ENCODE measurements around the gene CAMK2N2. TPM values are rescaled to one million over a fixed set of nuclear protein-coding genes. Genes with fewer than 3 reads are reported as not detected.
"Not testable (repeated sequence)": the region's sequence is repeated elsewhere in the genome, so short reads cannot be mapped to it uniquely, and the experiment has no call there.

The CAMK2N2 gene
- total RNA-seq, 2 experiments from 2014 or later, result not detected

DNA sequence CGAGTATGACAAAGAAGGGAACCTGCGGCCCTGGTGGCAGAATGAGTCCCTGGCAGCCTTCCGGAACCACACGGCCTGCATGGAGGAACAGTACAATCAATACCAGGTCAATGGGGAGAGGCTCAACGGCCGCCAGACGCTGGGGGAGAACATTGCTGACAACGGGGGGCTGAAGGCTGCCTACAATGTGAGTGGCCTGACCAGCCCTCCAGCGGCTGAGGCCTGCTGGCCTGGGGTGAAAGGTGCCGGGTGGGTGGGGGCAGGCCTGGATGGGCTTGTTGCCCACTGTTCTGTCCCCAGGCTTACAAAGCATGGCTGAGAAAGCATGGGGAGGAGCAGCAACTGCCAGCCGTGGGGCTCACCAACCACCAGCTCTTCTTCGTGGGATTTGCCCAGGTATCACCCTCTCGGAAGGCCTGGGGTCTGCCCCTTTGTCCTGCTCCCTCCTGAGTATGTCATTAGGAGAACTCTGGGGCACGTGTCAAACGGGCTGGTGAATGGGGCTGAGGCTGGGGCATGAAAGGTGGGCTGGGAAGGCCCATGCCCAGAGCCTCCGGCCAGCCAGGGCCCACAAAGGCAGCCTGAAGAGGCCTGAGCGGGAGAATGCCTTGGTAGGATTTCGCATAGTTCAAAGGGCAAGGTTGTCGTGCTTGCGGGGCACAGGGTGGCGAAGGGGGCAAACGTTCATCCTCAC, 29.8 kb upstream of the CAMK2N2 start:
- intact Hi-C loops (cut with micrococcal nuclease), result no loop called here
- Mint-ChIP-seq H3K9me3 (no peaks in the 10 kb centered on the region), H3K36me3 (ENCODE audit: low read depth) (no peaks in the 10 kb centered on the region), H3K27ac (no peak overlapping the region), H3K27me3 (ENCODE audit: low read depth) (peaks cover under 1% of the 10 kb centered on the region), H3K4me1 (ENCODE audit: low read depth) (no peaks in the 10 kb centered on the region), H3K4me3 (no peak overlapping the region)
- CTCF ChIA-PET, result interaction anchor here (1.2 to 4.9 kb wide), 2 partner anchors 41 to 64 kb away, joined by 3 to 34 read pairs; partner anchors contain the start of gene EEF1AKMT4
- no peak for DNase-seq

DNA sequence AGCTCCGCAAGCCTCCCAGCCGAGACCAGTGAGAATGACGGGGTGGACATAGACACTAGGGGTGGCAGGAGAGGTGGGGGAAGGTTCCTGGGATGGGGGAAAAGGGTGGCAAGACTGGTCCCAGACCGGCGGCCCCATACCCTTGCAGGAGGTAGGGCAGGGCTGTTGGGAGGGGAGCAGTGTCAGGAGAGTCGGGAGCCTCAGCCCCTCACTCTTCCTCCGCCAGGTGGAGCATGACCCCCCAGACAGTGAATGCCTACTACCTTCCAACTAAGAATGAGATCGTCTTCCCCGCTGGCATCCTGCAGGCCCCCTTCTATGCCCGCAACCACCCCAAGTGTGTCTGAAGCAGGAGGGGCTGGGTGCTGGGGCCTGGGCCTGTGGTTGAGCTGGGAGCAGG, 29.0 kb upstream of the CAMK2N2 start:
- H3K27me3 Mint-ChIP-seq (ENCODE audit: low read depth), result peaks cover 4% of the 10 kb centered on the region

DNA sequence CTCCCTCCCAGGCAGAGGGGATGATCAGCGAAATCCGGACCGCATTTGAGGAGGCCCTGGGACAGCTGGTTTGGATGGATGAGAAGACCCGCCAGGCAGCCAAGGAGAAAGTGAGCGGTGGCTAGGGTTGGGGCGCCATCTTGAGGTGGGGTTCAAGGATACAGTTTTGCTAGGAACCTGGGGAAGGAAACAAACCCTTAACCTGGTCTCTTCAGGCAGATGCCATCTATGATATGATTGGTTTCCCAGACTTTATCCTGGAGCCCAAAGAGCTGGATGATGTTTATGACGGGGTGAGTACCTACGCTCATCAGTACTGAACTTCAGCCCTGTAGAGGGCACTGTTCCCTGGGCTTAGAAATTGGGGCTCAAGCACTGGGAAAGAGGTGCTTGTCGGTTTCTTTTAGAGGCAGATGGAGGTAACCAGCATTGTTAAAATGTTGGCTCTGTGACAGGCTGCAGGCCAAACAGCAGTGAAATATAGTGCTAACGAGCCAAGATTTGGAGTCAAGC, 28.1 kb upstream of the CAMK2N2 start:
- CTCF ChIA-PET, result interaction anchor here (0.5 to 4.9 kb wide), 11 partner anchors 9 to 466 kb away, joined by 3 to 34 read pairs (median 3); partner anchors contain the start of gene EEF1AKMT4
- intact Hi-C loops (cut with micrococcal nuclease), result loop anchor here (1.0 to 2.0 kb wide), 5 partner anchors 39 to 394 kb away; no protein-coding TSS in a partner anchor
- Mint-ChIP-seq H3K4me1 (ENCODE audit: low read depth) (no peaks in the 10 kb centered on the region), H3K36me3 (ENCODE audit: low read depth) (no peaks in the 10 kb centered on the region), H3K9me3 (no peaks in the 10 kb centered on the region), H3K27ac (no peak overlapping the region), H3K27me3 (ENCODE audit: low read depth) (peaks cover 4% of the 10 kb centered on the region), H3K4me3 (no peak overlapping the region)
- DNase-seq, result peak; percentile 79

More for the DNA sequence above, 29.0 kb upstream of the CAMK2N2 start:
- Mint-ChIP-seq H3K9me3 (no peaks in the 10 kb centered on the region), H3K27ac (no peak overlapping the region), H3K4me1 (ENCODE audit: low read depth) (no peaks in the 10 kb centered on the region), H3K36me3 (ENCODE audit: low read depth) (no peaks in the 10 kb centered on the region), H3K4me3 (no peak overlapping the region)
- intact Hi-C loops (cut with micrococcal nuclease), result no loop called here
- CTCF ChIA-PET, result interaction anchor here (1.1 to 4.9 kb wide), 2 partner anchors 63 to 467 kb away, joined by 3 to 34 read pairs; no protein-coding TSS in a partner anchor
- no peak for DNase-seq

DNA sequence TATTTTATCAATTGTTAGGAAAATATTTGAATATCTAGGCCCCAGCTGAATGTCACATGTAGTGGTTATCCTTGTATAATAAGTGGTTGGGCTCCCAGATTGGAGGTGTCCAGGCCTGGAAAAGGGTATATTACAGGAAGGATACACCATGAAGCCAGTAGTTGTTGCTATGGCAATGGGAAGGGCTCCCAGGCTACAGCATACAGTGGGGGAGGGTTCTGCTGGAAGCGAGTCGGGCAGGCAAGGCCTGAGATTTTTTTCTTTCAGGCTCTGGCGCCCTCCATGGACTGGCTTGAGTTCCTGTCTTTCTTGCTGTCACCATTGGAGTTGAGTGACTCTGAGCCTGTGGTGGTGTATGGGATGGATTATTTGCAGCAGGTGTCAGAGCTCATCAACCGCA, 23.3 kb upstream of the CAMK2N2 start:
- no peak overlapping the region for H3K27ac Mint-ChIP-seq
- CTCF ChIA-PET, result interaction anchor here (2.5 to 4.0 kb wide), 2 partner anchors 55 to 58 kb away, joined by 9 to 25 read pairs; partner anchors contain the start of gene VWA5B2
- intact Hi-C loops (cut with micrococcal nuclease), result no loop called here
- peaks cover 4% of the 10 kb centered on the region for H3K27me3 Mint-ChIP-seq (ENCODE audit: low read depth)
- no peak overlapping the region for H3K4me3 Mint-ChIP-seq
- no peaks in the 10 kb centered on the region for H3K4me1 Mint-ChIP-seq (ENCODE audit: low read depth)
- H3K9me3 Mint-ChIP-seq, result no peaks in the 10 kb centered on the region
- DNase-seq, result peak; percentile 55
- no peaks in the 10 kb centered on the region for H3K36me3 Mint-ChIP-seq (ENCODE audit: low read depth)

DNA sequence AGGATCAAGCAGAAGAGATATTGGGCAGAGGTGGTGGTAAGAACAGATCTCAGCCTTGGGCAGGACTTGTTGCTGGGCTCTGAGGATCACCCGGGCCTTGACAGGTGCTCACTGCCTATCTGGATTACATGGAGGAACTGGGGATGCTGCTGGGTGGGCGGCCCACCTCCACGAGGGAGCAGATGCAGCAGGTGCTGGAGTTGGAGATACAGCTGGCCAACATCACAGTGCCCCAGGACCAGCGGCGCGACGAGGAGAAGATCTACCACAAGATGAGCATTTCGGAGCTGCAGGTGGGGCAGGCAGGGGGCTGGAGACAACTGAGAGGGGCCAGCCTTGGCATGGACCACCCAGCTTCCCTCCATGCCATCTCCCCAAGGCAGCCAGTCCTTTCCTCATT, 22.3 kb upstream of the CAMK2N2 start:
- intact Hi-C loops (cut with micrococcal nuclease), result no loop called here
- no peak overlapping the region for H3K4me3 Mint-ChIP-seq
- H3K36me3 Mint-ChIP-seq (ENCODE audit: low read depth), result no peaks in the 10 kb centered on the region
- H3K4me1 Mint-ChIP-seq (ENCODE audit: low read depth), result no peaks in the 10 kb centered on the region
- no peaks in the 10 kb centered on the region for H3K9me3 Mint-ChIP-seq
- CTCF ChIA-PET, result interaction anchor here (2.5 to 4.0 kb wide), 2 partner anchors 54 to 56 kb away, joined by 9 to 25 read pairs; partner anchors contain the start of gene VWA5B2
- H3K27me3 Mint-ChIP-seq (ENCODE audit: low read depth), result peaks cover 5% of the 10 kb centered on the region
- no peak overlapping the region for H3K27ac Mint-ChIP-seq
- DNase-seq, result no peak

DNA sequence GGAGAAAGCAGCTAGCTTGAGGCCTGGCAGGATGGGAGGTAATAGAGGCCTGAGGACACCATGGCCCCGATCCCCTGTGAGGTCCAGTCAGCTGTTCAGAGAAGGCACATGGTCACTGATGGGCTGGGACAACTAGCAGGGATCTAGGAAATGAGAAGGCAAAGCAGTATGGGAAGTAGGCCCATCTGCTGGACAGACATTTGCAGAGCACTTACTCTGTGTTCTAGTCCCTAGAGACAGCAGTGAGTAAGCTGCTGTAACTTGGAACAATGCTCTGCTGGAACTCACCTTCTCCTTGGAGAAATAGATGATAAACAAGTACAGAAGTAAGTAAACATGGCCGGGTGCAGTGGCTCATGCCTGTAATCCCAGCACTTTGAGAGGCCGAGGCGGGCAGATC, 21.6 kb upstream of the CAMK2N2 start:
- Mint-ChIP-seq H3K27me3 (ENCODE audit: low read depth) (peaks cover 10% of the 10 kb centered on the region), H3K4me3 (no peak overlapping the region), H3K9me3 (no peaks in the 10 kb centered on the region), H3K36me3 (ENCODE audit: low read depth) (no peaks in the 10 kb centered on the region), H3K27ac (no peak overlapping the region), H3K4me1 (ENCODE audit: low read depth) (no peaks in the 10 kb centered on the region)
- CTCF ChIA-PET, result interaction anchor here (0.6 kb wide), 1 partner anchor 36 kb away, joined by 3 read pairs; no protein-coding TSS in a partner anchor
- intact Hi-C loops (cut with micrococcal nuclease), result no loop called here
- no peak for DNase-seq

DNA sequence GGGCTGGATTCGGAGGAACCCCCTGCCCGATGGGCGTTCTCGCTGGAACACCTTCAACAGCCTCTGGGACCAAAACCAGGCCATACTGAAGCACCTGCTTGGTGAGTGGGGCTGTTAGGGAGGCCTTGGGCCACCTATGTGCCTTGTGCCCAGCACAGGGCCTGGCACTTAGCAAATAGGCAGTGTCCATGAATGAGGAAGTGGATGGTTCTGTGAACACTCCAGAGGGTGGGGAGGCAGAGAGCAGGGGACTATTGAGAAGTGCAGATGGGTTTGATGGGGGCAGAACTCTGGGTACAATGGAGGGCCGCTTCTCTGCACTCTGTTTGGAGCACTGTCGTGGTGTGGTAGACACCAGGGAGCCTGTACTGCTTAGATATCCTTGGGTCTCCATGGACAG, 16.0 kb upstream of the CAMK2N2 start:
- Mint-ChIP-seq H3K27me3 (ENCODE audit: low read depth) (peaks cover 36% of the 10 kb centered on the region), H3K9me3 (no peaks in the 10 kb centered on the region), H3K4me1 (ENCODE audit: low read depth) (peaks cover 4% of the 10 kb centered on the region), H3K4me3 (no peak overlapping the region), H3K27ac (no peak overlapping the region), H3K36me3 (ENCODE audit: low read depth) (no peaks in the 10 kb centered on the region)
- CTCF ChIA-PET, result no interaction called here
- intact Hi-C loops (cut with micrococcal nuclease), result no loop called here
- DNase-seq, result no peak

DNA sequence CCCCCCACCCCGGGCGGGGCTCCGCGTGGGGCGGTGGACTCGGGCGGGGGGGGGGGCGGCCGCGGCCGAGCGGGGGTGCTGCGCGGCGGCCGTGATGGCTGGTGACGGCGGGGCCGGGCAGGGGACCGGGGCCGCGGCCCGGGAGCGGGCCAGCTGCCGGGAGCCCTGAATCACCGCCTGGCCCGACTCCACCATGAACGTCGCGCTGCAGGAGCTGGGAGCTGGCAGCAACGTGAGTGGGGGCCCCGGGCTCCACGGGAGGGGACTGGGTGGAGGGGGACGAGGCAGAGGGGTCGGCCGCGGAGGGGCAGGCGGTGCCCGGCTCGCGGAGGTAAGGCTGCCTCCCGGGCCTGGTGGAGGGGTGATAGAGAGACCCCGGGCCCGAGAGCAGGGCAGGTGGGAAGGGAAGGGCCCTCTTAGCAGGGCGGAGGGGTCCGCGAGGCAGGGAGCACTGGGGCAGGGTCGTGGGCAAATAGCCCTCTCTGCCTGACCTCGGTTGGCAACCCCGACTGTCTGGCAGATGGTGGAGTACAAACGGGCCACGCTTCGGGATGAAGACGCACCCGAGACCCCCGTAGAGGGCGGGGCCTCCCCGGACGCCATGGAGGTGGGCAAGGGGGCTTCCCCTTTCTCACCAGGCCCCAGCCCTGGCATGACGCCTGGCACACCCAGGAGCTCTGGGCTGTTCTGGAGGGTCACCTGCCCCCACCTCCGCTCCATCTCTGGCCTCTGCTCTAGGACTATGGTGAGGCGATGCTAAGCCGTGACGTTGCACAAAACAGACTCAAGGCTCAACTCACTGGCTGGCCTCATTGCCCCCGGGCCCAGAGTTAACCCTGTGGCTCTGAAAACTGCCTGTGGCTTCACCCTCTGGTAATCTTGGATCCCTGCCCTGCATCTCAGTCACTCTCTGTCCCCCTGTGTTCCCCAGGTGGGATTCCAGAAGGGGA, 14.9 kb upstream of the CAMK2N2 start, which contains the start of gene ECE2:
TSS of gene ECE2 (plus strand) at position 62 of the 950 bp plus-strand sequence. CDS start at position 194, 132 bp downstream.
- no peak within 1 kb of the TSS for H3K27ac Mint-ChIP-seq
- intact Hi-C loops (cut with micrococcal nuclease), result no loop called here
- CTCF ChIA-PET, result no interaction called here
- H3K4me3 Mint-ChIP-seq, result no peak within 1 kb of the TSS
- H3K4me1 Mint-ChIP-seq (ENCODE audit: low read depth), result peaks cover 4% of the 10 kb centered on the region
- peaks cover 43% of the 10 kb centered on the region for H3K27me3 Mint-ChIP-seq (ENCODE audit: low read depth)
- DNase-seq, result no peak
- no peaks in the 10 kb centered on the region for H3K36me3 Mint-ChIP-seq (ENCODE audit: low read depth)
- H3K9me3 Mint-ChIP-seq, result no peaks in the 10 kb centered on the region

DNA sequence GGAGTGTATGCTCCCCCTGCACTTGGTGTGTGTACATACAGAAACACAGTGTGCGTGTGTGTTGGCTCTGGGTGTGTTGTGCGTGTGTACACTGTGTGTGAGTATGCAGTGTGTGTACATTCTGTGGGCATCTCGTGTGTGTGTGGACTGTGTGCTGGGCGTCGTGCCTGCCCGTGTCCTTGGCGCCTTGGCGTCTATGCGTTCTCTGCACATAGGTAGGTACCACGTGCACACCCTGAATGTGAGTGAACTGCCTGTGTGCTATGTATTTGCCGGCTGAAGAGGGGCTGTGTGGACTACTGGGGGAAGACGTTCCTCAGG, 14.0 kb upstream of the CAMK2N2 start:
- intact Hi-C loops (cut with micrococcal nuclease), result no loop called here
- H3K27me3 Mint-ChIP-seq (ENCODE audit: low read depth), result peaks cover 44% of the 10 kb centered on the region
- no peak overlapping the region for H3K27ac Mint-ChIP-seq
- peaks cover 4% of the 10 kb centered on the region for H3K4me1 Mint-ChIP-seq (ENCODE audit: low read depth)
- H3K36me3 Mint-ChIP-seq (ENCODE audit: low read depth), result no peaks in the 10 kb centered on the region
- no peaks in the 10 kb centered on the region for H3K9me3 Mint-ChIP-seq
- CTCF ChIA-PET, result no interaction called here
- H3K4me3 Mint-ChIP-seq, result no peak overlapping the region
- no peak for DNase-seq

DNA sequence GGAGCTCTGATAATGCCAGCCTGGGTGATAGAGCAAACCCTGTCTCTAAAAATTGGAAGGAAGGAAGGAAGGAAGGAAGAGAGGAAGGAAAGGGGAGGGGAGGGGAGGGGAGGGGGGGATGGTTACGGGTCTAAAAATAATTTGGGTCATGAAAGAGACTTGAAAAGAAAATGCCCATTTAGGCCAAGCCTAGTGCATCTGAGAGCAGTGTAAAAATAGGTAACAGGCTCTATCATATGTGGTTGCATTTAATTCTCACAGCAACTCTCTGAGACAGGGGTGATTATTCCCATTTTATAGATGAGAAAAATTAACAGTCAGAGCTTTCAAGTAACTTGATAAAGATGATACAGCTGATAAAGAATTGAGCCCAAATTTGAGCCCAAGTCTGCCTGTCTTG, 10.9 kb upstream of the CAMK2N2 start:
- CTCF ChIA-PET, result interaction anchor here (0.6 kb wide), 1 partner anchor 285 kb away, joined by 3 read pairs; no protein-coding TSS in a partner anchor
- Mint-ChIP-seq H3K36me3 (ENCODE audit: low read depth) (no peaks in the 10 kb centered on the region), H3K9me3 (peaks cover under 1% of the 10 kb centered on the region), H3K27me3 (ENCODE audit: low read depth) (peaks cover 34% of the 10 kb centered on the region), H3K4me3 (no peak overlapping the region), H3K4me1 (ENCODE audit: low read depth) (peaks cover 4% of the 10 kb centered on the region), H3K27ac (no peak overlapping the region)
- DNase-seq, result no peak
- intact Hi-C loops (cut with micrococcal nuclease), result no loop called here

DNA sequence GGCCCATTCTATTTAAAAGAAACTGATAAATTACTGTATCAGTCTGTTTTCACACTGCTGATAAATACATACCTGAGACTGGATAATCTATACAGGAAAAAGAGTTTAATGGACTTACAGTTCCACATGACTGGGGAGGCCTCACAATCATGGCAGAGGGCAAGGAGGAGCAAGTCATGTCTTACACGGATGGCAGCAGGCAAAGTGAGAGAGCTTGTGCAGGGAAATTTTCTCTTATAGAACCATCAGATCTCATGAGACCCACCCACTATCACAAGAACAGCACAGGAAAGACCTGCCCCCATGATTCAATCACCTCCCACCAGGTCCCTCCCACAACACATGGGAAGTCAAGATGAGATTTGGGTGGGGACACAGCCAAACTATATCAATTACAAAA, 5.9 kb upstream of the CAMK2N2 start:
- H3K27ac Mint-ChIP-seq; H3K4me1 Mint-ChIP-seq (ENCODE audit: low read depth); DNase-seq; H3K36me3 Mint-ChIP-seq (ENCODE audit: low read depth); intact Hi-C loops (cut with micrococcal nuclease); H3K4me3 Mint-ChIP-seq; H3K9me3 Mint-ChIP-seq: not testable (repeated sequence)
- CTCF ChIA-PET, result interaction anchor here (3.2 kb wide), 1 partner anchor 40 kb away, joined by 10 read pairs; no protein-coding TSS in a partner anchor
- peaks cover 27% of the 10 kb centered on the region for H3K27me3 Mint-ChIP-seq (ENCODE audit: low read depth)

DNA sequence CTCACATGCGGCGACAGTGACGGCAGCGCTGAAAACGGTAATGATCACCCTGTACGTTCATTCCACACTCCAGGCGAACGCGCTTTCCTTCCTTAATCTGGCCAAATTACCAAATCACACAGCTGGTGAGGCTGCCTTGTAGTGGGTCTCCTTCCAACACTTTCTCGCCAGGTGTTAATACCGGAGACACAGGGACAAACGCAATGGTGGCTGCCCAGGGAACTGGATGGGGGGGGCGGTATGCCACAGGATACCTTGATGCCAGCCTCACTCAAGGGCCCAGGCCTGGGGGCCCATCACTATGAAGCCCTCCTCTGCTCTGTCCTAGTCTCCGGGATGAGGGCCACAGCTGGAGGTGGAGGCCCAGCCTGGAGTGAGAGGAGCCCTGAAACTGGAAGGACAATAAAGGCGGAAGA, 1.4 kb upstream of the CAMK2N2 start:
- Mint-ChIP-seq H3K27ac (no peak overlapping the region), H3K27me3 (ENCODE audit: low read depth) (peaks cover 37% of the 10 kb centered on the region), H3K4me1 (ENCODE audit: low read depth) (peaks cover 18% of the 10 kb centered on the region), H3K36me3 (ENCODE audit: low read depth) (peaks cover 8% of the 10 kb centered on the region), H3K9me3 (peaks cover 3% of the 10 kb centered on the region), H3K4me3 (peak overlapping the region; percentile 58)
- DNase-seq, result no peak
- CTCF ChIA-PET, result no interaction called here
- intact Hi-C loops (cut with micrococcal nuclease), result loop anchor here (5.0 kb wide), 1 partner anchor 35 kb away; the partner anchor contains the start of gene VWA5B2
